GM21825 (cell line): ENCODE measurements around the gene NFIL3.
A peak's percentile ranks its signal among the peaks of the same experiment; 100 is the strongest.

Experiments used
- ATAC-seq: cut with Tn5 transposase; IDR thresholded peaks from one replicate; pipeline ENCODE4 v1.9.1; 2021; ENCODE audit warnings: mild to moderate bottlenecking, moderate library complexity; ENCODE audit not compliant: unreplicated experiment

NFIL3 gene

GRCh38 chr9:91422758-91423711, 597 bp downstream of the NFIL3 start:
- ATAC-seq, result peak; percentile 30

DNA sequence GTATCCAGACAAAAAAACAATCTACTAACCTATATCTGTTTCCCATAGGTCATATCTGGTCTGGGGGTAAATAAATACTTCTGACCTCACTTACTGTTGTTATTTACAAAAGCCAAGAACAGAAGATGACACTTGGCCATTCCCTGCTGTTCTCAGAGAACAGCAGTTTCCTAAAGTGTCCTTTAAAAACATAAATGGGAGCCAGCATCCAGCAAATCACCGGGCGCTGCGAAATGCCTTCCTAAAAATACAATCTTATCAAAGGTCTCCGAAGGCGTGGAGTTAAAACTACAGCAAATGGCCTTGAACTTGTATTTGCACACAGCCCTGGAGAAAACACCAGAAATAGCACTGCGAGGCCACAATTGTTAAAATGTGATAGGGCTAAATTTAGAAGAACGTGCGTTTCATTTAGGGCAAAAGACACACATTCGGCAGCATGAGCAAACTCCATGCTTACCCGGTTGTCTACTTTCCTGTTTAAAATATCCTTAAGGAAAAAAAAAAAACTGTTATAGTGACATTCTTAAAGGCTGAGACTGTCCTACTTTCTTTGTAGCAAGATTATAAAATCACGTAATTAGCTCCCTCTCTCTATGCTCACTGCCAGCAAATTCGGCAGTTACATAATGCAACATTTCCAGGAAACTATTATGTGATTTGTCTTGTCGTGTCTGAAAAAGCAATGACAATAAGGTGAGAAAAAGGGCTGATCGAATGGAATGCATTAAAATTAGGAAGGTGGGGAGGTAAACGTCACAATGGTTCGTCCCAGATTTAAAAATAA, 1.5 kb downstream of the NFIL3 start:
- no peak for ATAC-seq

DNA sequence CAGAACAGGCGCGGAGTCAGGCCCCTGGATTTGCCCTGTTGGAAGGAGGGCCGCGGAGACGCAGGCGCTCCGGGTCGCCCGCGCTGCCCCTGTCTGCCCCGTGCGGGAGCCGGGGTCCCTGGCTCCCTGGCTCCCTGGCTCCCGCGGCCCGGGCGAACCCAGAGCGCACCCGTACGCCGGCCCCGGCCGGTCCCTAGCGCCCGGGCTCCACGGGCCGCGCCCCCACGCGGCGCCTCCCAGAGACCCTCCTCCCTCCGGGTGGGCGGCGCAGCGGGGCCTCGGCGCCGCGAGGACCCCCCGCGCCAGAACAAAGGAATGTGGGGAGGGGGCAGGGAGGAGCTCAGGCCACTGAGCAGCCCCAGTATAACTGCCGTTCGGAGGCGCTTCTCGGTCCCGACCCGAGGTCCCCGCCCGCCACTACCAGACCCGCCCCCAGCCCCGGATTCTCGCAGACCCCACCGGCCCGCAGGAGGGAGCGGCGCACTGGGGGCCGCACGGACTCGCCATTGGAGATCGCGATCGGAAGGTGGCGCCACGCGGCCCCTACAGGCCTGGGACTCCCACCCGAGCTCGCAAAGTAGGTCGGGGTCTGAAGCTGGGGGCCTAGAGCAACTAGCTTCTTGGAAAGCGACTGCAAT, 2.4 kb downstream of the NFIL3 start:
- no peak for ATAC-seq

- ATAC-seq, result no peak
These were observed 3.0 kb downstream of the NFIL3 start for GRCh38 chr9:91420501-91421127.

- no peak for ATAC-seq
These were observed 4.1 kb downstream of the NFIL3 start for GRCh38 chr9:91419222-91420191.

- ATAC-seq, result no peak
These were observed 5.4 kb downstream of the NFIL3 start for GRCh38 chr9:91418215-91418610.

- ATAC-seq, result no peak
These were observed 5.9 kb downstream of the NFIL3 start for GRCh38 chr9:91417602-91418214.

DNA sequence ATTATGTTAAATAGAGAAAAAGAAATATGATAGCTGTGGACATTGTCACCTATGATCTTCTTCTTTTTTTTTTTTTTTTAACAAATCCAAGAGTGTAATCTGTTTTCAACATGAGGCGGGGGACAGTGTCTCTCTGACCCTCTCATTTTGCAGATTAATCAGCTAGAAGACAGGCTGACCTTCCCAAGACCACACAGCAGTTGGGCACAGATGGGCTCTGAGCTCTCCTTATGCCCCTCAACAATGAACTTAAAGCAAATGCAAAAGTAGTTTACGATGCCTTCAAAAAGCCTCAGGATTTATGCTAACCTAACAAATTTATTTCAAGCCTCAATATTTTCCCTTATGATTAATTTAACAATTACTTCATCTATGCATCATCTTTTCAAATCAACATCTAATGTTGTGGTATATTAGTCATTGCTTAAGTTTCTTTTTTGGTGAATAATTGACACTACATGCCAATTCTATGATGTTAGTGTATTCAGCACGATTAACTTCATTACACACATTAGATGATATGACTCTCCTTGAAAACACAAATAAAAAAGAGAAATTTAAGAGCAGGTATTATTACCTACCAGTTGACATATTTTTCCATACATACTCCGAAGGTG, 7.4 kb downstream of the NFIL3 start:
- no peak for ATAC-seq

DNA sequence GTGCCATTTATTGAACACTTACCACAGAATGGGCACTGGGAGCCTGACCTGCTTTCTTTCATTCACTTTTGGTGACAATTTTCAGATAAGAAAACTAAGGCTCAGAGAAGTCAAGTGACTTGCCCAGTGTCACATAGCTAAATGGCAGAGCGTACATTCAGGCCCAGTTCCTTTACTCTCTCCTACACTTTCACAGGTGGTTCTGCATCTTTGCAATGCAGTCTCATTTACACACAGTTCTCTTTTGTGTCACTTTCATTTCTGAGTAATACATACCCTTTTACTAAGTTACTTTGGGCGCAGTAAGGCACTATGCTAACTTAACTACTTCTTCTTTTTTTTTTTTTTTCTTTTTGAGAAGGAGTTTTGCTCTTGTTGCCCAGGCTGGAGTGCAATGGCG, 8.3 kb downstream of the NFIL3 start:
- peak; percentile 91 for ATAC-seq

- no peak for ATAC-seq
These were observed 10.7 kb downstream of the NFIL3 start for GRCh38 chr9:91412941-91413340.

DNA sequence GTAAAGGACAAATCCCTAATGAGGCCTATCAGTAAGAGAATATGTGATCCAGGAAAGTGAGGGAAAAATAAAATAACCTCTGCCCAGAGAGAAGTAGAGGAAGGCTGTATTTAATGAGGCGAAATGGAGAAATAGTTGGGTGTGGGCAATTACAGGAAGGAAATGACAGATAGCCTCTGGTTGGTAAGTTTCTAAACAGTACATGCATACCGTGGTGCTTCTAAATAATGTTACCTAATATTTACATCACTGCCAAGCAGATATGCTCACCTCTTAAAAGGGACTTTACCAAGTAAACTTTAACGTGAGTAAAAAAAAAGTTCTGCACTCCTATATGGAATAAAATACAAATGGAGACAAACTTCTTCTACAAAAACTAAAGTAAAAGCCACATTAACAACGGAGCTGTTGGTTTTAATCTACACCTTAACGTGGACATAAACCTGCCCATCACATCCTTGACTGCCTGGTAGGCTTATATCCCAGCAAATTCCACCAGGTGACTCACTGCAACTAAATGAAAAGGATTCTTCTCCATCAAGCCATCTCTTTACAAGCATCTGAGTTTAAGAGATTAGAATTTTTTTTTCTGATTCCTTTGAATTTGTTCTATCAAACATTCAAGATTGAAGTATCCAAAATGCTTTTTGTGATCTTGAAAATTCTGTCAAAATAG, 12.4 kb downstream of the NFIL3 start:
- ATAC-seq, result no peak

DNA sequence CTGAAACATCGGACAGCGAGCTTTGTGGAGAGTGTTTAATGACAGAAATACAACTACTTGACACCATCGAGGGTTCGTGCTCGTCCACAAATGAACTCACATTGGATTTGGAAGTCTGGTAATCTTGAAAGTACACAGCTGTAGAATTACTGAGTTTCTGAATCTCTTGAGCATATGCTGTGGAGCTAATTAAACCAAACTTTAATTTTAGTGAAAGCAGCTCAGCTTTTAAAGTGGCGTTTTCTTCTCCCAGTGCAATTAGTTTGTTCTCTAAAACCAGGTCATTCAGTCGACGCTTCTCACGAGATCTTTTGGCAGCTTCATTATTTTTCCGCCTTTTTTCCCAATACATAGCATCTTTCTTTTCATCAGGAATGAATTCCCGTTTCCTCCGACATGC, 13.5 kb downstream of the NFIL3 start:
- ATAC-seq, result no peak

DNA sequence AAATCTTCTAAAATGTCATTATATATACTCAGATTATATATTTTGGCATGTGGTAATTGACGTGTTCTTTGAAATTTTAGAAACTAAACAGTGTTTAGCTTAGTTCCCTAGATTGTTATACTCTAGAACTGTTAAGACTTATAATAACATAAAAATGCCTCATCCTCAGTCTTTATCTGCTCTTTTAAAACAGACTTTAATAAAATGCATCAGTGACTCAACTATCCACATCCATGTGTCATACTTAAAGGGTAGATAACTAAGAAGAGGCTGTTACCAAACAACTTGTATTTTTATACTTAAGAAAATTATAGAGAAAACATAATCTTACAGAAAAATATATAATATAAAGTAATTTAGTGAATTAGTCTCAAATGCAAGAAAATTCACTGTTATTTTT, 15.2 kb downstream of the NFIL3 start:
- ATAC-seq, result no peak

GRCh38 chr9:91407580-91408318, 15.9 kb downstream of the NFIL3 start:
- no peak for ATAC-seq

DNA sequence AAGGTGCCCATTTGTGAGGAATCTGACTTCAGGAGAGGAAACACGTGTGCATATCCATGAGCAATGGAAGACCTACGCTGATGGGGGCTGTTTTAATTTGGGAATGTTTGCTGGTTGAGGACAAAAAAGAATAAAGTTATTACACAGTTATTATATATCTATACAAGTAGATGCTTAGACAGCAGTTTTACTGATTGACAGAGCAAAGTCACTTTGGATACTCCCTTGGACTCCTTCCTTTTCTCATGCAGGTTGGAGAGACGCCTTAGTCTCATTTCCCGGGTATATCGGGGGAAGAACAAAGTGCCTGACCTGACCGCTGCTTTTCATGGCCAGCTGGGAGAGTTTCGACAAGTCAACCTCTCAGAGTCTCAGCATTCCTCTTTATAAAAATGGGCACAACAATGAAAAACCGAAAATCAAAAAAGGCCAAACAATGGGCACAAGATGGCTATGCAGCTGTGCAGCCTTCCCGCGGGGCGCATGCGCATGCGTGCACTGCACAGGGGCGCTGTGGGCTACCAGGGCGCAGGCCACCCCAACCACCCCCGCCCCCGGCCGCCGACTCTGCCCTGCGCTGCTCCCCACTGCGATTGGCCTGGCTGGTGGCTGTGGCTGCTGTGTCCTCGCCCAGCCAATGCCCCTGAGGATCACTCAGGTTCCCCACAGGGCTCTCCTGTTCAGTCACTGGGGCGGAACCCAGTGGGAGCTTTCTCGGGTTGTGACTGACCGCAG, 18.1 kb downstream of the NFIL3 start:
- ATAC-seq, result no peak

GRCh38 chr9:91403665-91404543, 19.7 kb downstream of the NFIL3 start:
- no peak for ATAC-seq
